A549 (cell line): Measurements from ENCODE around the gene TCEA3. TPM values are rescaled to one million over a fixed set of nuclear protein-coding genes. Genes with fewer than 3 reads are reported as not detected.

Experiments
- ATAC-seq, 2 experiments: fragments of 200-7000 bp in 1 of 2; fragments of >200 bp in 1 of 2; cut with Nextera tagmentation in 1 of 2; cut with Tn5 transposase in 1 of 2; 3 replicates each; pipeline versions ENCODE4 v1.8.0 to v1.9.1; 2018 to 2020; ENCODE audit warnings: mild to moderate bottlenecking in 1 of 2, moderate library complexity in 1 of 2
- CTCF ChIA-PET: fragments of 300-600 bp; sonication (Branson Sonifier 250); formaldehyde crosslinking; extraction: SDS; loops from one replicate; lab custom pipeline; 2021; ENCODE audit warnings: antibody characterized with exemption, inconsistent platforms; lab: Yijun Ruan, JAX
- POLR2A ChIA-PET: fragments of 350-600 bp; formaldehyde crosslinking; extraction: SDS; loops from one replicate; lab custom pipeline; 2021; ENCODE audit warnings: antibody characterized with exemption, inconsistent platforms; lab: Yijun Ruan, JAX
- DNase-seq, 2 experiments: peaks; one replicate each; pipeline versions ENCODE4 v3.0.0 to v3.0.0-alpha.2; 2011 to 2016; ENCODE audit warnings: low read depth in 1 of 2, low spot score in 1 of 2
- FAIRE-seq: peaks from 2 replicates; lab custom pipeline; 2011; peaks lifted over from hg19 to GRCh38; lab: Jason Lieb, UNC
- H3K27ac ChIP-seq, 2 experiments: fragments of >200 bp; sonication (Bioruptor Twin); formaldehyde crosslinking; 3 replicates each; pipeline ENCODE4 v1.5.1; 2016 to 2017
- H3K4me1 ChIP-seq: fragments of >200 bp; sonication (Bioruptor Twin); formaldehyde crosslinking; 3 replicates; pipeline ENCODE4 v1.6.1; 2016
- H3K4me2 ChIP-seq: fragments of >200 bp; sonication (Bioruptor Twin); formaldehyde crosslinking; 3 replicates; pipeline ENCODE4 v1.6.1; 2016
- H3K4me3 ChIP-seq: fragments of >200 bp; sonication (Bioruptor Twin); formaldehyde crosslinking; 3 replicates; pipeline ENCODE4 v1.5.1; 2016
- H3K9me3 ChIP-seq: fragments of >200 bp; sonication (Bioruptor Twin); formaldehyde crosslinking; 3 replicates; pipeline ENCODE4 v1.6.1; 2016
- CBX2 ChIP-seq: fragments of 200-600 bp; sonication (generic); IDR thresholded peaks from 2 replicates; pipeline ENCODE4 v1.6.1; 2016; ENCODE audit warnings: low read depth, mild to moderate bottlenecking, borderline replicate concordance
- CHD4 ChIP-seq: fragments of 200-600 bp; sonication (generic); IDR thresholded peaks from 2 replicates; pipeline ENCODE4 v1.6.1; 2016; ENCODE audit warnings: antibody characterized with exemption, mild to moderate bottlenecking, borderline replicate concordance
- CTCF ChIP-seq: fragments of >200 bp; sonication (Bioruptor Twin); formaldehyde crosslinking; IDR thresholded peaks from 3 replicates; pipeline ENCODE4 v1.5.1; 2016
- ESRRA ChIP-seq: fragments of 150-350 bp; IDR thresholded peaks from 2 replicates; pipeline ENCODE4 v1.6.1; 2014; ENCODE audit warnings: mild to moderate bottlenecking, low read length, borderline replicate concordance
- HOXA7 ChIP-seq: fragments of 250-450 bp; sonication (Bioruptor Pico); IDR thresholded peaks from 2 replicates; pipeline ENCODE4 v1.5.0; 2020; ENCODE audit warnings: mild to moderate bottlenecking, moderate library complexity
- HOXB5 ChIP-seq: fragments of 250-450 bp; sonication (Bioruptor Pico); IDR thresholded peaks from 2 replicates; pipeline ENCODE4 v1.5.0; 2020; ENCODE audit warnings: mild to moderate bottlenecking, moderate library complexity
- JUN ChIP-seq, 2 experiments: fragments of >200 bp; sonication (Bioruptor Twin); formaldehyde crosslinking; IDR thresholded peaks; 2 replicates in 1 of 2; 3 replicates in 1 of 2; pipeline ENCODE4 v1.6.1; 2016 to 2017
- MAX ChIP-seq: IDR thresholded peaks from 2 replicates; pipeline ENCODE4 v1.6.1; 2012
- MYC ChIP-seq: IDR thresholded peaks from 2 replicates; pipeline ENCODE4 v1.6.1; 2012; ENCODE audit warnings: mild to moderate bottlenecking, inconsistent platforms, low read length, improper control_type of control experiment, borderline replicate concordance
- NPAS2 ChIP-seq: fragments of 250-450 bp; sonication (Bioruptor Pico); IDR thresholded peaks from 2 replicates; pipeline ENCODE4 v1.8.0; 2022; ENCODE audit warnings: mild to moderate bottlenecking, moderate library complexity, borderline replicate concordance
- NR3C1 ChIP-seq: fragments of >200 bp; sonication (Bioruptor Twin); formaldehyde crosslinking; IDR thresholded peaks from 3 replicates; pipeline ENCODE4 v1.6.1; 2017
- PHF8 ChIP-seq: fragments of 200-600 bp; sonication (generic); IDR thresholded peaks from 2 replicates; pipeline ENCODE4 v1.6.1; 2016; ENCODE audit warnings: low read depth, mild to moderate bottlenecking, antibody characterized with exemption, moderate library complexity, borderline replicate concordance
- POLR2AphosphoS2 ChIP-seq: conservative IDR thresholded peaks from 2 replicates; pipeline ENCODE4 v1.6.1; 2012; ENCODE audit warnings: low read length, improper control_type of control experiment, inconsistent platforms
- SMC3 ChIP-seq: fragments of >200 bp; sonication (Bioruptor Twin); formaldehyde crosslinking; IDR thresholded peaks from 3 replicates; pipeline ENCODE4 v1.6.1; 2018; ENCODE audit warnings: inconsistent platforms
- ZFP36 ChIP-seq: fragments of 450-650 bp; IDR thresholded peaks from 2 replicates; pipeline ENCODE4 v1.6.1; 2014; ENCODE audit warnings: borderline replicate concordance; ENCODE audit not compliant: partially characterized antibody
- ZSCAN20 ChIP-seq: fragments of 250-450 bp; sonication (Bioruptor Pico); IDR thresholded peaks from 2 replicates; pipeline ENCODE4 v1.8.0; 2022; ENCODE audit warnings: mild to moderate bottlenecking, moderate library complexity
- WGBS: methylation state at CpG from one replicate; pipeline ENCODE4 v1.1.6; 2017; ENCODE audit errors: missing lambda C conversion rate; 5-methylcytosine and 5-hydroxymethylcytosine counted together
- polyA plus RNA-seq, 4 experiments: library from polyadenylated mRNA; depleted of rRNA in 3 of 4; stranded (reverse); fragments of >200 nt; fragmentation: RNase III in 1 of 4; extraction: RNeasy Plus Mini Kit Qiagen cat#74134 plus additional on column Dnase treatment in 1 of 4; gene quantifications; 2 replicates in 3 of 4; 3 replicates in 1 of 4; pipeline ENCODE4 v1.2.3, GENCODE V29; 2011 to 2017
- TF ChIP-seq, protein P1 (sequence below): fragments of 250-450 bp; sonication (Bioruptor Pico); IDR thresholded peaks from 2 replicates; pipeline ENCODE4 v1.5.0; 2021; ENCODE audit warnings: mild to moderate bottlenecking, moderate library complexity, borderline replicate concordance
- TF ChIP-seq, protein P2 (sequence below): fragments of >200 bp; sonication (Bioruptor Twin); formaldehyde crosslinking; IDR thresholded peaks from 3 replicates; pipeline ENCODE4 v1.6.1; 2016

TCEA3 gene
- polyA plus RNA-seq, 2 of the 4 experiments (the other 2 are of a cell fraction), result 0.58 TPM

DNA sequence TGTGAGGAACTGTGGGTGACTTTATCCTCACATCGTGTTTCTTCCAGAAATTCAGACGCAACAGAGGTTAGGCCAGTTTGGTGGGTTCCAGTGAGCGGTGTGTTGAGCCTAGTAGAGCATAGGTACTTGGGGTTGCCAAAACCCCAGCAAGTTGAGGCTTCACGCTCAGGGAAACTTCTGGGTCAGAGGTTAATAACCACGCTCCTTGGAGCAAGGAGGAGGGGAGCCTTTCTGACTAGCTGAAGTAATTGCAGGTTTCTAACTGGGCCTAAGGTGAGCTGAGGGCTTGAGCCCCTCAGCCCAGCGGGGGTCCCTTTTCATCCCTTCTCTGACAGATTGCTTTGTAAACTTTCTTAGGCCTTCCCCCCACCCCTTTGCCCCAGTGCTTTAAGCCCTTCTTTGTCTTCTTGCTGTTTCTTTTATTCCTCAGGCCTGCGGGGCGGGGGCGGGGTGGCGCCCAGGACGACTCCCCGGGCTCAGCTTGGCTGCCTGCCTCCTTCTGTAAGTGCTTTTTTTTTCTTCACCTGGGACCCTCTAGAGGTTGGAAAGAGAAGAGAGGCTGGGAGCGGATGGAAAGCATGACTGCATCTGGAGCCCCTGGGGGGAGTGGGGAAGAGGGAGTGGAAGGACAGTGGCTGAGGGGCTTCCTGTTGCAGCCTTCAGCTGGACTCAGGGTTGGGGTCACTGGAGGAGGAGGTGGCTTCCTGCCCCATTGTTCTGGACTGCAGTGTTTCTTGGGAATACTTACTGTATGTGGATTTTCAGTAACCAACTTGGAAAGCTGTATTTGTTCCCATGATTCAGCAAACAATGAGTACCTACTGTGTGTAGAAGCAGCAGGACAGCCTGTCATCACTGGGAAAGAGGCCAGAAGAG is 53.6 kb downstream of the TCEA3 start:
- CTCF ChIA-PET, result interaction anchor here (0.6 to 2.8 kb wide), 2 partner anchors 33 to 114 kb away, joined by 3 to 14 read pairs; no protein-coding TSS in a partner anchor
- DNase-seq, result no peak
- Histone ChIP-seq H3K4me2 (peak overlapping the region; percentile 97), H3K4me3 (no peak overlapping the region), H3K9me3 (peaks cover 11% of the 10 kb centered on the region; the same call in 2 of the 3 replicates)
- POLR2A ChIA-PET, result no interaction called here
- TF ChIP-seq PHF8, result no peak
- no peak for TF ChIP-seq CBX2
- TF ChIP-seq ZSCAN20, result no peak
- TF ChIP-seq ESRRA, result no peak
- TF ChIP-seq POLR2AphosphoS2, result no peak
- no peak for TF ChIP-seq ZFP36
- TF ChIP-seq, protein P1, sequence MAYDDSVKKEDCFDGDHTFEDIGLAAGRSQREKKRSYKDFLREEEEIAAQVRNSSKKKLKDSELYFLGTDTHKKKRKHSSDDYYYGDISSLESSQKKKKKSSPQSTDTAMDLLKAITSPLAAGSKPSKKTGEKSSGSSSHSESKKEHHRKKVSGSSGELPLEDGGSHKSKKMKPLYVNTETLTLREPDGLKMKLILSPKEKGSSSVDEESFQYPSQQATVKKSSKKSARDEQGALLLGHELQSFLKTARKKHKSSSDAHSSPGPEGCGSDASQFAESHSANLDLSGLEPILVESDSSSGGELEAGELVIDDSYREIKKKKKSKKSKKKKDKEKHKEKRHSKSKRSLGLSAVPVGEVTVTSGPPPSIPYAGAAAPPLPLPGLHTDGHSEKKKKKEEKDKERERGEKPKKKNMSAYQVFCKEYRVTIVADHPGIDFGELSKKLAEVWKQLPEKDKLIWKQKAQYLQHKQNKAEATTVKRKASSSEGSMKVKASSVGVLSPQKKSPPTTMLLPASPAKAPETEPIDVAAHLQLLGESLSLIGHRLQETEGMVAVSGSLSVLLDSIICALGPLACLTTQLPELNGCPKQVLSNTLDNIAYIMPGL (CRISPR knock-in tag), result no peak
- no peak for TF ChIP-seq HOXB5 (CRISPR knock-in tag)
- TF ChIP-seq, protein P2, sequence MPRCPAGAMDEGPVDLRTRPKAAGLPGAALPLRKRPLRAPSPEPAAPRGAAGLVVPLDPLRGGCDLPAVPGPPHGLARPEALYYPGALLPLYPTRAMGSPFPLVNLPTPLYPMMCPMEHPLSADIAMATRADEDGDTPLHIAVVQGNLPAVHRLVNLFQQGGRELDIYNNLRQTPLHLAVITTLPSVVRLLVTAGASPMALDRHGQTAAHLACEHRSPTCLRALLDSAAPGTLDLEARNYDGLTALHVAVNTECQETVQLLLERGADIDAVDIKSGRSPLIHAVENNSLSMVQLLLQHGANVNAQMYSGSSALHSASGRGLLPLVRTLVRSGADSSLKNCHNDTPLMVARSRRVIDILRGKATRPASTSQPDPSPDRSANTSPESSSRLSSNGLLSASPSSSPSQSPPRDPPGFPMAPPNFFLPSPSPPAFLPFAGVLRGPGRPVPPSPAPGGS, result no peak
- no peak for TF ChIP-seq NPAS2 (CRISPR knock-in tag)
- TF ChIP-seq CTCF, result no peak
- no peak for TF ChIP-seq SMC3
- TF ChIP-seq CHD4, result no peak
- TF ChIP-seq MYC, result no peak
- no peak for TF ChIP-seq HOXA7 (CRISPR knock-in tag)
- TF ChIP-seq, all 56 proteins: peak for 0
- no peak for FAIRE-seq
- Histone ChIP-seq H3K27ac (peak overlapping the region; percentile 98 to 99; a peak in 3 of 6 replicates), H3K4me1 (peaks cover 17% of the 10 kb centered on the region)
- ATAC-seq, result no peak
- WGBS, result 85% methylated on average over 12 of the region's 13 CpGs

DNA sequence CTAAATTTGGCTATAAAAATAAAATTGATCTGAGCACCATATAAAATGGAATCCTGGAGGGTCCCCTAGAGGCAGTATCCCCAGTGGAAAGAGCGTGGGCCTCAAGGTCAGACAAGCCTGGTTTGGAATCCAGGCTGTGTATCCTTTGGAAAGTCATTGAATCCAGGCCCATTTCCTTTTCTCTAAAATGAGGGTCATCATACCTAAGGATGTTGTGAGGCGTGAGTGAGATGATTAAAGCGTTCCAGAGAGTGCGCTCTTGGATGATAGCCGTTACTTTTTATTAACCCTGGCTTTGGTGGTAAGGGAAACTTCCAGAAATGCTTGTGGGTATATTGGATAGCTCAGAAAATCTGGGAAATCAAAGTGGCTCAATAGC is 54.2 kb downstream of the TCEA3 start:
- CTCF ChIA-PET, result interaction anchor here (0.6 to 2.8 kb wide), 2 partner anchors 33 to 113 kb away, joined by 3 to 14 read pairs; no protein-coding TSS in a partner anchor
- ATAC-seq, result no peak
- no peak for FAIRE-seq
- peaks cover 18% of the 10 kb centered on the region for H3K9me3 ChIP-seq
- TF ChIP-seq NR3C1 (no peak), MAX (no peak), JUN (IDR thresholded peaks at IDR 0.05) (no peak)
- TF ChIP-seq, all 56 proteins: peak for 0
- 89% methylated on average over 5 of the region's 5 CpGs for WGBS
- no peak for DNase-seq
- POLR2A ChIA-PET, result no interaction called here
- H3K4me3 ChIP-seq, result peak overlapping the region; percentile 87; the same call in 1 of the 3 replicates
- H3K4me2 ChIP-seq, result peak overlapping the region; percentile 97
- H3K4me1 ChIP-seq, result peaks cover 17% of the 10 kb centered on the region
- H3K27ac ChIP-seq, result peak overlapping the region; percentile 98 to 99
